ENCODE data around the gene PLEKHG5.

The PLEKHG5 gene

GRCh38 chr1:6510493-6510892, 19.0 kb upstream of the PLEKHG5 start:
- DNase-seq (ENCODE audit: low spot score) = no peak

GRCh38 chr1:6509919-6510291, 18.4 kb upstream of the PLEKHG5 start:
- no peak for DNase-seq (ENCODE audit: low spot score)

GRCh38 chr1:6509220-6509918, 17.9 kb upstream of the PLEKHG5 start:
- no peak for DNase-seq (ENCODE audit: low spot score)

GRCh38 chr1:6508816-6509189, 17.3 kb upstream of the PLEKHG5 start:
- DNase-seq (ENCODE audit: low spot score) = no peak

- no peak for DNase-seq (ENCODE audit: low spot score)
Measured at GRCh38 chr1:6508154-6508815, 16.8 kb upstream of the PLEKHG5 start.

- no peak for DNase-seq (ENCODE audit: low spot score)
Measured at GRCh38 chr1:6507461-6507911, 16.0 kb upstream of the PLEKHG5 start.

GRCh38 chr1:6507037-6507428, 15.6 kb upstream of the PLEKHG5 start:
- no peak for DNase-seq (ENCODE audit: low spot score)

GRCh38 chr1:6506210-6507036, 15.0 kb upstream of the PLEKHG5 start:
- no peak for DNase-seq (ENCODE audit: low spot score)

- DNase-seq (ENCODE audit: low spot score) = no peak
Measured at GRCh38 chr1:6505367-6506209, 14.1 kb upstream of the PLEKHG5 start.

GRCh38 chr1:6504887-6505286, 13.4 kb upstream of the PLEKHG5 start:
- no peak for DNase-seq (ENCODE audit: low spot score)

GRCh38 chr1:6503884-6504602, 12.6 kb upstream of the PLEKHG5 start:
- no peak for DNase-seq (ENCODE audit: low spot score)

GRCh38 chr1:6502000-6502891, 10.8 kb upstream of the PLEKHG5 start:
- DNase-seq (ENCODE audit: low spot score) = no peak

GRCh38 chr1:6501279-6501813, 9.9 kb upstream of the PLEKHG5 start:
- DNase-seq (ENCODE audit: low spot score) = no peak

GRCh38 chr1:6500544-6501278, 9.2 kb upstream of the PLEKHG5 start:
- no peak for DNase-seq (ENCODE audit: low spot score)

GRCh38 chr1:6499296-6499695, 7.8 kb upstream of the PLEKHG5 start:
- no peak for DNase-seq (ENCODE audit: low spot score)

- DNase-seq (ENCODE audit: low spot score) = no peak
Measured at GRCh38 chr1:6498576-6499111, 7.2 kb upstream of the PLEKHG5 start.

- DNase-seq (ENCODE audit: low spot score) = no peak
Measured at GRCh38 chr1:6497867-6498575, 6.6 kb upstream of the PLEKHG5 start.

- DNase-seq (ENCODE audit: low spot score) = peak; percentile 65
Measured at GRCh38 chr1:6497215-6497866, 5.9 kb upstream of the PLEKHG5 start.
